GM21529 (cell line): Measurements from ENCODE around the gene RGSL1.
A peak's percentile ranks its signal among the peaks of the same experiment; 100 is the strongest.

Experiments used
- ATAC-seq: cut with Tn5 transposase; IDR thresholded peaks from one replicate; pipeline ENCODE4 v1.9.1; 2021; ENCODE audit not compliant: unreplicated experiment

The RGSL1 gene

DNA sequence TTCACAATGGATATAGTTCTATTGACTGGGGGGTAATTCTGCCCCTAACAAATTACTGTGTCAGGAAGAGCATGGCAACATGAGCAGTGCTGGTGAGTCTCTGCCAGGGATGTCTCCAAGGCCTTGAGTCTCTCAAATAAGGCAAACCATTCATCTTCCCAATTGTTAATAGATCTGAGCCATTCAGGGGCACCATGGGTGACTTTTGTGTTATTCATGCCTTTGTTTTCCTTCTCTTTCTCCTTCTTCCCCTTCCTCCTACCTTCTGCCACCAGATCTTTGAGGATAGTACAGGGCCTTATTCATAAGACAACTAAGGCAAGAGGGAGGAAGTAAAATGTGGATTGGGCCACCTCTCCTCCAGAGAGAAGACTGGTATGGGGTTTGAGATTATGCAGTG lies at the start of gene RGSL1:
Gene RGSL1 (plus strand): TSS at position 60 of the 400 bp plus-strand sequence. CDS start 20 bp downstream, at position 80.
- no peak for ATAC-seq

DNA sequence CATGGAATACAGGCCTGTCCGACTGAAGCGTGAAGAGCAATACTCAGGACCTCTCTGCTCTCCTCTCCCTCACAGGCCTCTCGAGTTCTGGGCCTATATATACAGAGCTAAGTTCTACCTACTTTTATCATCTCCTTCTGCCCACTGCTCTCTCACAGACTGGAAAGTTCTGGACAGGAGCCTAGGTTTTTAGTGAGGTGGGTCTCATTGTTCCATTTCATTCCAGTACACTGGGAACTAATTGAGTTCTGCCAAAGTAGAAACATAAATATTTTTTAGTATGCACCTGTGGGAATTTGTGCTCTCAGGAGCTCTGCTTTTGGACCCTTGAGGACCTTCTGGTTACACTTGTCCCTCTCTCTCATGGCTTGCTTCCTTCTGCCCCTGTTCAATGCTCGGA lies 49.4 kb upstream of the RGSL1 start, which contains the start of gene TEDDM1:
Gene TEDDM1 (minus strand): TSS at position 101 of the 400 bp plus-strand sequence. CDS start 182 bp downstream, outside the sequence.
- ATAC-seq = no peak

GRCh38 chr1:182404781-182405180 lies 45.2 kb upstream of the RGSL1 start:
- no peak for ATAC-seq

DNA sequence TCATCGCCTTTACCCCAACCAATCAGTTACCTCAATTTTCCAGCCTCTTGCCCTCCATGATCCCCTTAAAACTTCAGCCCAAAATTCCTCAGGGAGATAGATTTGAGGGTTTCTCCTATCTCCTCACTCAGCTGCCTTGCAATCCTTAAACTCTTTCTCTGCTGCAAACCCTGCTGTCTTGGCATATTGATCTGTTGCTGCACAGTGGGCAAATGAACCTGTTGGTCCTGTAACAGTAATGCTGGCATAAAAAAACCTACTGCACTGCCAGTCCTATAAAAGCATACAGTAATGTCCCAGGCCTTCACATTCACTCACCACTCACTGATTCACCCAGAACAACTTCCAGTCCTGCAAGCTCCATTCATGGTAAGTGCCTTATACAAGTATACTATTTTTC lies 44.4 kb upstream of the RGSL1 start:
- ATAC-seq = no peak

DNA sequence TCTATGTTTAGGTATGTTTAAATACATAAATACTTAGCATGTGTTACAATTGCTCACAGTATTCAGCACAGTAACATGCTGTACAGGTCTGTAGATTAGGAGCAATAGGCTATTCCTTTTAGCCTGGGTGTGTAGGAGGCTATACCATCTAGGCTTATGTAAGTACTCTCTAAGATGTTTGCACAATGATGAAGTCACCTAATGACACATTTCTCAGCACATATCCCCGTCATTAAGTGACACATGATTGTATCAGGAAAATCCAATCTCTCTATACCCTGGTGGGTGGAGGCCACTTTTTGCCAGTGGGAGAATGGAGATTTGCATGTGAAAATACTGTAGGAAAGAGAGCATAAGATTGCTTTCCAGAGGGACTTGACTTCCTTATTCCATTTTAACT lies 43.9 kb upstream of the RGSL1 start:
- ATAC-seq = no peak

DNA sequence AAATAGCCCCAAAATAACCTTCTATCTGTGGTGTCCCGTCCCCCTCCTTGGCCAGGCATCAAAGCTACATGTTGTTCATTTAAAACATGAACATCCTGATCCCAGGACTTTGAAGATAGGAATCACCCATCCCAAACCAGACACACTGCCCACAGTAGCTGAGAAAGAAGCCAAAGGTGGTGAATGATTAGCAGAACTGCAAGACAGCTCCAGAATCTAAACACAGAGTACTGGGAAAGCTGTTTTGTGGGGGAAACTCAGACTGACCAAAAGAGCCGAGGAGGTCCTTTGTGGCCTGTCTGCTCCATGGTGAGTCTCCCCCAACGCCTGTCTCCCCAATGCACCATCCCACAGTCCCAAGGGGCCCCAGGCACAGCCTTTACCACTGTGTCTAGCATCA lies 42.2 kb upstream of the RGSL1 start:
- no peak for ATAC-seq

DNA sequence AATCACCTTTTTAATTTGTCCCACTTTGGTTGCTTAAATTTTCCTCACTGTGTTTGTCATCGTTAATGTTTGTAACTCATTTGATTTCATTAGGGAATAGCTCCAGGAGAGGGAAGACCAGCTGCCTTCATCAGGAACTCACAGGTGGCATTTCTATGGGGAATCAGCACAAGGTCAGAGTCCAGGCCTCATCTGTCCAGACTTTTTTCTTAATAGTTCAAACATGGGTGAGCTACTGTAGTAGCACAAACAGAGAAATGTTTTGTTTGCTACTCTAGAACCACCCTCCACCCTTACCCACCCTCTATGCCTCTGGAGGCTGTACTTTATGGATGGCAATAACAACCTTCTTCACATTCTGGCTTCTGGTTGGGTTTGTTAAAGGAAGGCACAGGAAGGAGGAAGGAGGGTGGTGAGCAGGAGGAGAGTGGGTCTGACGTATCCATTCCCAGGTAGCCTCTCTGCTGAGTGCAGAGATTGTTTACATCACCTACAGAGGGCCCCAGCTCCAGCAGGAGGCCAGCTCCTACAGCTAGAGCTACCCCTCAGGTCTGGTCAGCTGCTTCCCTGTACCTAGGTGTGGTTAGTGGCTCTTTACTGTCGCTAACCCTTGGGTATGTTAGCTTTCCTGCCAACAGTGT lies 41.4 kb upstream of the RGSL1 start:
- ATAC-seq = no peak

GRCh38 chr1:182410138-182410537 lies 39.8 kb upstream of the RGSL1 start:
- ATAC-seq = no peak

GRCh38 chr1:182410620-182411273 lies 39.2 kb upstream of the RGSL1 start:
- ATAC-seq = no peak

- no peak for ATAC-seq
These were observed 36.5 kb upstream of the RGSL1 start for GRCh38 chr1:182413486-182413885.

GRCh38 chr1:182413969-182414368 lies 36.0 kb upstream of the RGSL1 start:
- ATAC-seq = no peak

DNA sequence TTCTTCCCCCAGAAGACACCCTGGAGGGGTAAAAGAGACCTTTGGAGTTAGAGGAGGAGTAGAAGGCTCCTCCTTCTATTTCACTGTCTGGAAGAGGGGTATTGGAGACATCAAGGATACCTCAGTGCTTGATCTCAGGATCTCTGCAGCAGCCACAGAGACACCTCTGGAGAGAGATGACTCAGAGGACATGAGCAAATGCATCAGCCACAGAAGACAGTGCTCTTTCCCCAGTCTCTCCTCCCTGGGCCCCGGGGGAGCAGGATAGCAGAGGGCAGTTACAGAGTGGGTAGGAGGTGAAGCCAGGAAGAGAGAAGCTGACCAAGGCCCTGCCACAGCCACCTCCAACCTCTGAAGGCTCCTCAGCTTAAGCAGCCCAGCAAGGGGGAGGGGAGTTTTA lies 34.2 kb upstream of the RGSL1 start:
- no peak for ATAC-seq

GRCh38 chr1:182426442-182427430 lies 23.2 kb upstream of the RGSL1 start:
- ATAC-seq = peak; percentile 69

- peak; percentile 23 for ATAC-seq
These were observed 21.9 kb upstream of the RGSL1 start for GRCh38 chr1:182428043-182428442.

DNA sequence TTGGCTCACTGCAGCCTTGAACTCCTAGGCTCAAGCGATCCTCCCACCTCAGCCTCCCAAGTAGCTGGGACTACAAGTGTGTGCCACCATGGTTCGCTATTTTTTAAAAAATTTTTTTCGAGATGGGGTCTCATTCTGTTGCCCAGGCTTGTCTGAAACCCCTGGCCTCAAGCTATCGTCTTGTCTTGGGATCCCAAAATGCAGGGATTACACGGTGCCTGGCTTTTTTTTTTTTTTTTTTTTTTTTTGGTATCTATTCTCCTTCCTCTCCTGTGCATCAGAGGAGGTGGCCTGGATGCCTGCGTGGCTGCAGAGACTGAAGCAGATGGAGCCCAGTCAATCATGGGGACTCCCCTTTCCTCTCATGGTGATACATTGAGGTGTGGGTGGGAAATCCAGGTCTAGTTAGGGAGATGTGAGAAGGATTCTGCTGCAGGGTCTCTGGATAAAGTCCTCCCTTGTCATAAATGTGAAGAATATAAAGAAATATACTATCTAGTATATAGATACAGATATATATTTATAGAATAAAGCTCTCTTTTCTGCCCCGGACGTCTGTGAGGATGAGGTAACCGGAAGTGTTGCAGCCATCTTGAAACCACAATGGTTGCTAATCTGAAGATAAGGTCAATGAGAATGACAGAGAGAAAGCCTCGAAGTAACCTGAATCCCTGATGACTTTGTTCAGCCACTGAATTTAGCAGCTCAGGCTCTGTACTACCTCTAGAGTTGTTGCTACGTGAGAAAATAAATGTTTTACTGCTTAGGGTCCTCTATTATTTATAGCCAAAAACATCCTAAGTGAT lies 19.5 kb upstream of the RGSL1 start:
- peak; percentile 41 for ATAC-seq

DNA sequence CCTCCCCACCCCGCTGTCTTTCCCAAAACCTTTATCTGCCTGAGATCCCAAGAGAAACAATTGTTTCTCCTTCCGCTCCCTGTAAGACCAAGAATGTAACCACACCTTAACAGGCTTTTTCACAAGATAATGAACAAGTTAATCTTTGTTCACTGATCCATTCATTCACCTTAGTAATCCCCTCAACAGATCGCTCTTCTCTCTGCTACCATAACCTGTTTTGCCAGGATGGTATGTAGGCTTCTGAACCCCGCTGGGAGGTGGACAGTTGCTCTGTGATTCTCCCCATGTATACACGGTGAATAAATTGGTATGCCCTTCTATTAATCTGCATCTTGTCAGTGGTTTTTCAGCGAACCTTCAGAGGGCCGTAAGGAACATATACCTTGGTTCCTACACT lies 18.7 kb upstream of the RGSL1 start:
- no peak for ATAC-seq

DNA sequence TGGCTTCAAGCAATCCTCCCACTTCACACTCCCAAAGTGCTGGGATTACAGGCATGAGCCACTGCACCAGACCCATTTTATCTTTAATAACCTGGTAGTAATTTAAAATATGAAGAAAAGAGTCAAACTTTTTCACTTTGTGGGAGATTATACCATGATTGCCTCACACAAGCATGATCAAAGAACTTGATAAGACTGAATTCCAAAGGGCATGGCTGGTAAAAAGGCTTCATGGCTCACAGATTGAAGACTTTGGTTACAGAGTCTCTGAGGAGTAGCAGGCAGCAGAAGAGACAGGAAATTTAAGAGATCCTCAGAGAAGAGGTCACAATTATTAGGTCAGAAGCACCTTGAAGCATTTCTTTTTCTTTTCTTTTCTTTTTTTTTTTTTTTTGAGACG lies 16.4 kb upstream of the RGSL1 start:
- no peak for ATAC-seq

- no peak for ATAC-seq
These were observed 11.6 kb upstream of the RGSL1 start for GRCh38 chr1:182438326-182438725.

DNA sequence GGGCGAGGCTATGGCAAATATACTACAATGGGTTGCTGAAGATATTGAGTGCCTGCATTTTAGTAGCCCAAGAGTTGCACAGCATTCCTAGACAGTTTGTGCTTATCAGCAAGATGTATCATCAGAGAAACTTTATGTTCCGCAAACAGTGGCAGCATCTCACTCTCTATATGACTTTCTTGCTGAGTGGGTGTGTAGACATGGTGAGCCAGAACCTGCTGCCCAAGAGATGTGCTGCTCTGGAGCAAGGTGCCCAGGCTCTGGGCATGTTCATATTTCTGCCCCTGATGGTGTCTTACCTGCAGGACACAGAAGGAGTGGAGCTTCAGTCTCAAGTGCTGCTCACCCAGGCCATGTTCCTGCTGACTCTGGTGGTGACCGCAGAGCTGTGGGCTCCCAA lies 8.2 kb upstream of the RGSL1 start:
- no peak for ATAC-seq

DNA sequence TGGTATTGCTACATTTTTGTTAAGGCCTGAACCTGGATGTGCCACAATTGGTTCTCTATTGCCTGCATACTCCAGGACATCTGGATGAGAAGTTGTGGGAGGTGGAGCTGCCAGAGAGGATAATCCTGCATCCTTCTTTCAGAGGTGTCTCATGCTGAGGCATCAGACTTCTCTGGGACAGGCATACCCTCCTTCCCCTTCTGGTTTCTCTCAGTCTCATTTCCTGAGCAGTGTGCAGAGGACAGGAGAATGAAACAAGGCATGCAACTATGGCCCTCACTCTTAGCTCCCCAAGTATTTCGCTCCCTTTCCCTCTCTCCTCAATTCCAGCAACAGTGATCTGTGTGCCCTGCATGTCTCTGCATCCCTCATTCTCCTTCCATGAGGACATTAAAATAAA lies 7.6 kb upstream of the RGSL1 start:
- ATAC-seq = no peak

- no peak for ATAC-seq
These were observed 5.4 kb upstream of the RGSL1 start for GRCh38 chr1:182444497-182444896.
